Measurements from ENCODE around the gene LPP.

- TF ChIP-seq EZH2 (IDR thresholded peaks at IDR 0.05) (no peak), POLR2AphosphoS5 (IDR thresholded peaks at IDR 0.05; ENCODE audit: borderline replicate concordance, low read depth, low read length) (no peak)
These were observed 226.8 kb downstream of the LPP start for GRCh38 chr3:188380722-188381121.

Measured in SK-N-MC (cell line).